GM19463 (cell line): ENCODE measurements around the gene RPS13.
"Not testable (repeated sequence)": the region's sequence is repeated elsewhere in the genome, so short reads cannot be mapped to it uniquely, and the experiment has no call there.

Experiments
- ATAC-seq: cut with Tn5 transposase; IDR thresholded peaks from one replicate; pipeline ENCODE4 v1.9.1; 2021; ENCODE audit warnings: mild to moderate bottlenecking, moderate library complexity; ENCODE audit not compliant: unreplicated experiment

RPS13 gene

DNA sequence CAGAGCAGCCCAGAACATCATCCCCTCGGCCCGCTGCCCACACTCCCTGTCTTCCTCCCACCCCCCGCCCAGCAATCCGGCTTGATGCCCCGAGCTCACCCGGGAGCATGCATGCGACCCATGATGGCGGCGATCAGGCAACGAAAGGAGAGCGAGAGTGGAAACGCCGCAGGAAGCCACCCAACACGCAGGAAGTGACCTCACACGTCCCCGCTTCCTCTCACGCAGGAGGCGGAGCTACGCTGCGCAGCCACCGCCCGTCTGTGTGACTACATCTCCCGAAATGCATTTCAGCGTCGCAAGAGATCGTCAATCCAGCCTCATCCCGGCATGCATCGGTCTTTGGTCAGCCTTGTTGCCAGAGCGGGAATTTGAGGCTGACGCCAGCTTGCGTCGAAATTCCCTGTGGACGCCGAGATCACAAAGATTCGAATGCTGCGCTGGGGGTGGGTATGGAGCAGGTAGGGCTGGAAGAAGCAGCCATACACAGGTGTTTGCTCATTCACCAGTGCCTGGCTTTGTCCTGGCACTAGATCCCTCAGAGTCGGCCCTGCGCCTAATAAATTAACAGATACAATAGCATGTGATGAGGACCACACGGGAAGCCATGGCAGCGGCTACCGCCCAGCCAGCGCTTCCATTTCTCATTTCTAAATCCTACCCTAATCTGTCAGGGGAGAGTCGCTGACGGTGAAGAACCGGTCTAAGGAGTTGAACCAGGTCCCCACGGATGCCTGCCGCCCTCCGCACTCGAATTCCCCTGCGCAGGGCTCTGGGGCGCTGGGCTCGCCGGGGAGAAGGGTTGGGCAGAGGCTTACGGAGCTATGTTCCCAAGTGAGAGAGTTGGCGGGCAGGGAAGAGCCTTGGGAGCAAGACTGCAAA lies at the start of gene RPS13:
TSS of gene RPS13 (minus strand) at position 148 of the 882 bp plus-strand sequence. CDS start at position 122, 26 bp downstream.
- ATAC-seq, result peak; percentile 96

DNA sequence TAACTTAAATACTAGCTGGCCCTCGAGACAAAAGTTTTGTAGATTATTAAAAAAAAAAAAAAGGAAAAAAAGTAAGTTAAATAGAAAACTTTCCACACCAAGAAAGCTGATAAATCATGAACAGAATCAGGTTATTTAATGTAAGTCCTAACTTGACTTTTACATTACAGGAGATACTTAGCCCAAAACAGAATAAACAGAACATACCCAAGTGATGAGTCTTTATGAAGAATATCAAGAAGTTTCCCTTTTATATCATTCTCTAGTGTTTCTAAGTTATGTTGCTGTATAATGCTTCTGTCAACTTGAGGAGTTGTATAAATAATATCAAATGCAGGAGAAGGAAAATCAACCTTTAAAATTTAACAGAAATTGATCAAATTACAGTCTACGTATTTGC lies 44.5 kb upstream of the RPS13 start:
- ATAC-seq, result no peak

DNA sequence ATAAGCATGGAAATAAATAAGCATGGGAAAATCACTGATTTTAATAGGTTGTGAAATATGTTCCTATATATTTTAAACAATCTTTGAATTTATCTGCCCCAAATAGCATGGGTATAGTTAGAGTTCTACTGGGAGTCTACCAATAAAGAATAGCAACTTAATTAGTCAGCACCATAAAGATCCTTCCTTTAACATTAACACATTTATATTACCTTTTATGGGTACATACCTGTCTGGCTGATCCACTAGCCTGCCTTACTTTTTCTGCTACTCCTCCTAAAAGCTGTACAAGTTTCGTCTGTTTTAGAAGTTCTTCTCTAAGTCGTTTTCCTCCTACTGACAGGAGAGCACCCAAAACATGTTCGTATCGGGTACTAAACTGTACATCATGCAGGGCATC lies 39.8 kb upstream of the RPS13 start:
- no peak for ATAC-seq

DNA sequence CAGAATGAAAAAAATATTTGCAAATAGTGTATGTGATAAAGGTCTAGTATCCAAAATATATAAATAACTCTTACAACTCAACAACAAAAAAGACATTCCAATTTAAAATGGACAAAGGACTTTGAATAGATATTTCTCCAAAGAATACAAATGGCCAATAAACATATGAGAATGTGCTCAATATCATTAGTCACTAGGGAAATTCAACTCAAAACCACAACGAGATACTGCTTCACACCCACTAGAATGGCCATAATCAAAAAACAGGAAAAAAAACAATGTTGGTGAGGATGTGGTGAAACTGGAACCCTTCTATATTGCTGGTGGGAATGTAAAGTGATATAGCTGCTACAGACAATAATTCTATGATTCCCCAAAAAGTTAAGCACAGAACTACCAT lies 38.6 kb upstream of the RPS13 start:
- ATAC-seq, result no peak

DNA sequence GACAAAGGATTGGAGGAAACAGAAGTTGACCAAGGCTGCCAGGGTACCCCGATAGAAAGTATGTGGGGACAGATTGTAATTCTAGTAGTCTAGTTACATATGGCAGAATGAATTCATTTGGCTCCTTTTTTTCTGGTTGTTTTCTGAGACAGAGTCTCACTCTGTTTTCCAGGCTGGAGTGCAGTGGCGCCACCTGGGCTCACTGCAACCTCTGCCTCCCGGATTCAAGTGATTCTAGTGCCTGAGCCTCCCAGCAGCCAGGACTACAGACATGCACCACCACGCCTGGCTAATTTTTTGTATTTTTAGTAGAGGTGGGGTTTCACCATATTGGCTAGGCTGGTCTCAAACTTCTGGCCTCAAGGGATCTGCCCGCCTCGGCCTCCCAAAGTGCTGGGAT lies 30.3 kb upstream of the RPS13 start:
- not testable (repeated sequence) for ATAC-seq

DNA sequence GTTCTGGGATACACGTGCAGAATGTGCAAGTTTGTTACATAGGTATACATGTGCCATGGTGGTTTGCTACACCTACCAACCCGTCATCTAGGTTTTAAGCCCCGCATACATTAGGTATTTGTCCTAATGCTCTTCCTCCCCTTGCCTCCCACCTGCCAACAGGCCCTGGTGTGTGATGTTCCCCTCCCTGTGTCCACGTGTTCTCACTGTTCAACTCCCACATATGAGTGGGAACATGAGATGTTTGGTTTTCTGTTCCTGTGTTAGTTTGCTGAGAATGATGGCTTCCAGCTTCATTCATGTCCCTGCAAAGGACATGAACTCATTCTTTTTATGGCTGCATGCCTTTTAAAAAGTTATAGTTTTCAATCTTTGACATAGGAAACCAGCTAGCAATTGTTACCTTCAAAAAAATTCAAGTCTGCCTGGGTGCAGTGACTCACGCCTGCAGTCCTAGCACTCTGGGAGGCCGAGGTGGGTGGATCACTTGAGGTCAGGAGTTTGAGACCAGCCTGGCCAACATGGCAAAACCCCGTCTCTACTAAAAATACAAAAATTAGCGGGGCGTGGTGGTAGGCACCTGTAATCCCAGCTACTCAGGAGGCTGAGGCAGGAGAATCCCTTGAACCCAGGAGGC lies 28.1 kb upstream of the RPS13 start:
- ATAC-seq, result not testable (repeated sequence)

DNA sequence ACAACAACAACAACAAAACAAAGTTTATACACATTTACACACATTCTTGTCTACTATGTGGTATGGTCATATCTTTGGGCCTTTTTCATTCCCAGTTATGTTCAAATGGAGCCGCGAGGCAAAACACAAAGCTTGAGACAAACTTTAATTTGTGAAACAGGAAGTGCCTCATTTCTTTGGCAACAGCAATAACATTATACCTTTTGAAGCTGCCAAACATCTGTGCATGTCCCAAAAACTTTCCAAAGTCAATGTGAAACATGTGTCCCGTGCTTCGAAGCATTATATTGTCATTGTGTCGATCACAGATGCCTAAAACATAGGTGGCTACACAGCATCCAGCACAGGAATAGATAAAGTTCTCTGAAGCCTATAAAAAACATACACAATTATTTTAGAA lies 25.0 kb upstream of the RPS13 start:
- ATAC-seq, result no peak

DNA sequence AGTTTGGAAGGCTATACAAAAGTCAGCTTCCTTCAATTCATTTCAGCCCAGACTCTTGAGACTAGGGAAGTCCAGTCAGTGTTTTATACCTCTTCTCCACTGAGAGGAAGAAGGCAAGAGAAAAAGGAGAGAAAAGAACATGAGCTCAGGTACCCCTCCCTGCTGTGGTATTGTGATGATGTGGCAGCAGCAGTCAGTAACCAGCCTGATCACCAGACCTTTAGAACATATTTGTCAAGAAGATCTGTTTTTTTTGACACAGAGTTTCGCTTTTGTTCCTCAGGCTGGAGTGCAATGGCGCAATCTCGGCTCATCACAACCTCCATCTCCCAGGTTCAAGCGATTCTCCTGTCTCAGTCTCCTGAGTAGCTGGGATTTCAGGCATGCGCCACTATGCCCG lies 21.2 kb upstream of the RPS13 start:
- ATAC-seq, result no peak

DNA sequence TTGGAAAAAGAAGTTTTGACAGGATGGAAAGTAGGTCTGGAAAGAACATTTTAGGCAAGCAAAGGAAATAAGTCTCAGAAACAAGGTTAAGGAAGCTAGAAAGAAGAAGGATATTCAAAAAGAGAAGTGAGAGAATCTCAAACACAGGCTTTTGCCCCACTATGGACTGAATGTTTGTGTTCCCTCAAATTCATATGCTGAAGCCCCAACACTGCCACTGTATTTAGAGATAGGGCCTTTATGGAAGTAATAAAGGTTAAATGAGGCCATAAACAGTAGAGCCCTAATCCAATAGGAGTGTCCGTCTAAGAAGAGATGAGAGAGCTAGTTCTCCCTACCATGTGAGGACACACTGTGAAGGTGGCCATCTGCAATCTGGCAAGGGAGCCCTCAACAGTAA lies 20.6 kb upstream of the RPS13 start:
- ATAC-seq, result no peak

DNA sequence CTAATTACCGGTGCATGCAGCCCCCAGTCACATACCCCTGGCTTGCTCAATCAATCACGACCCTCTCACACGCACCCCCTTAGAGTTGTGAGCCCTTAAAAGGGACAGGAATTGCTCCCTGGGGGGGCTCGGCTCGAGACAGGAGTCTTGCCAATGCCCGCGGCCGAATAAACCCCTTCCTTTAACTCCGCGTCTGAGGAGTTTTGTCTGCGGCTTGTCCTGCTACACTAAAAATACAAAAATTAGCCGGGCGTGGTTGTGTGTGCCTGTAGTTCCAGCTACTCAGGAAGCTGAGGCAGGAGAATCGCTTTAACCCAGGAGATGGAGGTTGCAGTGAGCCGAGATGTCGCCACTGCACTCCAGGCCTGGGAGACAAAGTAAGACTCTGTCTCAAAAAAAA lies 8.5 kb upstream of the RPS13 start:
- ATAC-seq, result not testable (repeated sequence)

DNA sequence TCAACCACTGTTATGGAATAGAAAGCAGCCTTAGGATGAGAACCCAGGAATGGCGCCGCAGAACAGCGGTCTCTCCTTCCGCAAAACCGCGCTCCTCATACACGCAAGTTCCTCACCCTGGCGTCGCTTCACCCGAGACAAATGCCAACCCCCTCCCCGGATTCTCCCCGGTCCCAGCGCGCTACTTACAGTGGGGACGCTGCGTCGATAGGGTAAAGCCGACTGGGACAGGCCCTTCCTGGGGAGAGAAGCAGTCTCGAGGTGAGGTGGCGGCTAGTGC lies 287 bp downstream of the RPS13 start:
- peak; percentile 2 for ATAC-seq

DNA sequence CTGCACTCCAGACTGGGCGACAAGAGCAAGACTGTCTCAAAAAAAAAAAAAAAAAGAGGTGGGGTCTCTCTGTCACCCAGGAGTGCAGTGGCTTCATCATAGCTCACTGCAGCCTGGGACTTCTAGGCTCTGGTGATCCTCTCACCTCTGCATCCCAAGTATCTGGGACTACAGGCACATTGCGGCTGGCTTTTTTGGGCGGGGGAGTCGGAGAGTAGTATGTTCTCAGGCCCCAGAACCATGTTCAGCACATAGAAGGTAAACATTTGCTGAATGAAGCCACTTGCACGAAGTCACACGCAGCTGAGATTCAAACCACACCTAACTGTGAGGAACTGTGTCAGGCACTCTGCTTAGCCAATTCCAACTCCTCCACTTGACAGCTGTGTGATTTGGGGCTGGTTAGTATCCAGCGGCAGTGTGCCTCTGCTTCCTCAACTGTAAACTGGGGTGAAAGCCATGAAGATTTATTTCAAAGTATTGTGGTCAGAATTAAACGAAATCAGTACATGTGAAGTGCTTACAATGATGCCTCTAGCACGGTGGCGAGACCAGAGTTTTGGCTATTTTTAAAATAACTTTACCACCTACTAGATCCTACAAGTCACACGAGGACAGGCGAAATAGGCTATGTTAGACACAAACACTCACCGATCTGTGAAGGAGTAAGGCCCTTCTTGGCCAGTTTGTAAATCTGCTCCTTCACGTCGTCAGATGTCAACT lies 789 bp downstream of the RPS13 start:
- ATAC-seq, result no peak

DNA sequence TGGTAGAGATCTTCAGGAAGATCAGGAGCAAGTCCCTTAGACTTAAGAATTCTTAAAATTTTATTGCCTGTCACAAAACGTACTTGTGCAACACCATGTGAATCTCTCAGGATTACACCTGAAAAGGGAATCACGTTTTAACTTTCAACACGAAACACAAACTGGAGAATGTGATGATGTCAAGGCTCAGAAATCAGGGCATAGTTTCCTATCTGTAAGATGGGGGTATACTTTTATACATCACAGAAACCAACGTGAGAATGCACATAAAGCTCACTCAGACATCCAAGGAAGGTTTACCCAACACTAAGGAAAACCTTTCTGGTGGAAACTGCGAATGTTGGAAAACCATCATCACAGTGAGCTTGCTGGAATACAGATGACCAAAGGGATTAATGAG lies 2.0 kb downstream of the RPS13 start:
- no peak for ATAC-seq

DNA sequence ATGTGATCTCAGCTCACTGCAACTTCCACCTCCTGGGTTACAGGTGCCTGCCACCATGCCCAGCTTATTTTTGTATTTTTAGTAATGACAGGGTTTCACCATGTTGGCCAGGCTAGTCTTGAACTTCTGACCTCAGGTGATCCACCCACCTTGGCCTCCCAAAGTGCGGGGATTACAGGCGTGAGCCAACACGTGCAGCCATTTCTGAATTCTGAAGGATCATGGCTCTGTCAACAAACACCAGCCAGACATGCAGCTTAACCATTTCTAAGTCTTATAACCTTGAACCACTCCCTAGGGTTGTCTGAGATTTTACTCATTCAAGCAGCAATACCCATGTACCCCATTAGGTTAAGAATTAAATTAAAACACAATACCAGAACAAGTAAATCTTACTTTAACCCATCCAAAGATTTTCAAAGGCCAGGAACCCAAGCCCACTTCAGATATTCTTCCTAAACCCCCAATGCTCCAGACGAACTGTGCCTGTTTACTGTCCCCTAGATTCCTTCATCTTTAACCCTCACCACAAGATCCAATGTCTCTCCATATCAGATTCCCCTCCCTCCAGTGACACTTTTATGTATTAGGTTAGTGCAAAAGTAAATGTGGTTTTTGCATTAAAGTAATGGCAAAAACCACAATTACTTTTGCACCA lies 4.0 kb downstream of the RPS13 start:
- ATAC-seq, result no peak

DNA sequence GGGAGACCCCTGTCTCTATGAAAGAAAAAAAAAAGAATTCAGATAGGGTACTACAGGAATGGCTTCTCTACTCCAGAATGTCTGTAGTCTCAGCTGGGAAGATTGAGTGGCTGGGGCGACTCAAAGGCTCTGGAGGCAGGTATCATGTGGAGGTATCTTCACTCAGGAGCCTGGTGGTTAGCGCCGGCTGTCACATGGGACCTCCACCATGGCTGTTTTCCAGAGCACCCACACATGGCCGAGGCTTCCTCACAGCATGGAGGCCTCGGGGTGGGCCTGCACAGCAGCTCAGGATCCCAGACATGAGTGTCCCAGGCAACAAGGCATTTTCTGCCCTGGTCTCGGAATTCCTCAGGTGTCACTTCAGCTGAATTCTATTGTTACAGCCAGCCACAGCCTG lies 10.1 kb downstream of the RPS13 start:
- no peak for ATAC-seq

DNA sequence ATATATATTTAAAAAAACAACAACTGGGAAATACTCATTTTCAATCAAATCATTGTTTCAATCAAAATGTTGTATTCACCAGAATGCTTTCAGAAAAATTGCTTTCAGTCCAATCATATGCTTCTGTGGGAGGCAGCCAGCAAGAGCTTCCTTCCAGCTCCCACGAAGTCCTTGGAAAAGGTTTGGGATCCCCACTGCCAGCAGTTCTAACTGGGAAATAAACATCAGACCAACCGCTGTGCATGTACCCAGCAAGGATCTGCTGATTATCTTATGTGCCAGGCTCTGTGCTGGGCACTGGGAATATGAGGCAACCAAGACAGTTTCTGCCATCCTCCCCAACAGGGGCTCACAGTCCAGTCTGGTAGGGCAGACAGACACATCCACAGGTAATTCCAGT lies 10.8 kb downstream of the RPS13 start:
- no peak for ATAC-seq

DNA sequence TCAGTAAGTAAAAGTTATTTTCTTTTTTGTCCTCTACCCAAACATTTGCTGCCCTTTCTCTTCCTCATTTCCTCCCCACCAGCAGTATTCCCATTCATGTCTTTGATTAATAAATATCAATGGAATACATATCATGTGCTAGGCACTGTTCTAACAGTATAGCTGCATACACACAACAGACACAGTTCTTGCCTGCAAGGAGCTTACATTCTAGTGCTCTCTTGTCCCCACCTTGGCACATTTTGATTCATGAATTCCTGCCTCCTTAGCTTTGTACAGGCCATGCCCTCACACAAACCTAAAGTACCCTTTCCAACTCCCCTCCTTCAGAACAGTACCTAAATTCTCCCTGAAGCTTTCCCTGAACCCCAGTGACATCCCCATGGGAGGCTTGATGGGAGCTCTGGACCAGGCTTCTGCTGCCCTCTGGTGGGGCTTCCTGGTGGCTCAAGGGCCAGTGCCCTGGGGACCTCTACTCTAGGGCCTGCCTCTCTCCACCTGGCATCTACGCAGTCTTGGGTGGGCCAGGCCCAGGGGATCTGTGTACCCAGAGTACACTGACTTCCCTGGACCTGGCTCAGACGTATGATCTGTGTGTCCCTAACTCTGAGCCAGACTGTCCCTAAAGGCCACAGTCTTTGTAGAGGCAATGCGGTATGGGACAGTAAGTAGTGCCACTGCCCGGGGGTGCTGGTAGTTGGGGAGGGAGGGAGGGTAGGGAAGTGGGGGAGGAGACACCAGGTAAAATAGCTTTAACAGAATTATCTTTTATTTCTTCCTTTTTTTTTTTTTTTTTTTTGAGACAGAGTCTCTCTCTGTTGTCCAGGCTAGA lies 14.1 kb downstream of the RPS13 start:
- ATAC-seq, result peak; percentile 72

DNA sequence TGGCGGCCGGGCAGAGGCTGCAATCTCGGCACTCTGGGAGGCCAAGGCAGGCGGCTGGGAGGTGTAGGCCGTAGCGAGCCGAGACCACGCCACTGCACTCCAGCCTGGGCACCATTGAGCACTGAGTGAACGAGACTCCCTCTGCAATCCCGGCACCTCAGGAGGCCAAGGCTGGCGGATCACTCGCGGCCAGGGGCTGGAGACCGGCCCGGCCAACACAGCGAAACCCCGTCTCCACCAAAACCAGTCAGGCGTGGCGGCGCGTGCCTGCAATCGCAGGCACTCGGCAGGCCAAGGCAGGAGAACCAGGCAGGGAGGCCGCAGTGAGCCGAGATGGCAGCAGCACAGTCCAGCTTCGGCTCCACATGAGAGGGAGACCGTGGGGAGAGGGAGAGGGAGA lies 26.3 kb downstream of the RPS13 start:
- not testable (repeated sequence) for ATAC-seq

DNA sequence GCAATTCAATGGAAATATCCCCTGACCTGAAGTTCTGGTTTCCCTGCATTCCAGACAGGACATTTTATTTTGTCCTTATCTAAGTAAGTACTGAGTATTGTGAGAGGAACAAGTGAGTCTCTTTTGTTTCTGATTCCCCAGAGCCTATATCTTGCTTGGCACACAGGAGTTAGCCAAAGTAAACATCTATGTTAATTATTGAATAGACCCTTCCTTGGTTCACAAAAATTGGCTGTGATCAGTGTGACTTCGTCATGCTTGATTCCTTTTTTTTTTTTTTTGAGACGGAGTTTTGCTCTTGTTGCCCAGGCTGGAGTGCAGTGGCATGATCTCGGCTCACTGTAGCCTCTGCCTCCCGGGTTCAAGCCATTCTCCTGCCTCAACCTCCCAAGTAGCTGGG lies 29.0 kb downstream of the RPS13 start:
- ATAC-seq, result not testable (repeated sequence)

DNA sequence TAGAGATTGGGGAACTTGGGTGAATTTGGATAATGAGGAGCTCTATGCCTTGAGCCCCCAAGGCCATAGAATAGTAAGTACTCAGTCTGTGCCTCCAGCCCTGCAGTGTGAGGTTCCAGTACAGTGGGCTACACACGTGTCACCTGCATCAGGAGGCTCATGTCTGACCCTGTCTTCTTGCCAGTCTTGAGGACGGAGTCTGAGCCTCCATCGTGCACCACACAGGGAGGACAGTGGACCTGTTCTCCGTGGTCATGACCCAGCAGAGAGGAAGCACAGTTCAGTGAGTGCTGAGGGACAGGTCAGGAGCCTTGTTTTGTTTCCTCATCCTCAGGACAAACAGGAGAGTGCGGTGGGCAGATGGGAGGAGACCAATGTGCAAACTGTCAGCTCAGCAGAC lies 30.8 kb downstream of the RPS13 start:
- no peak for ATAC-seq
